Measurements from ENCODE around the gene SLC40A1.

The SLC40A1 gene

GRCh38 chr2:189599245-189599644 is 18.7 kb upstream of the SLC40A1 start:
- no CpG with 5 or more reads among the region's 1 CpG for whole genome bisulfite sequencing (ENCODE audit: insufficient coverage, insufficient read length)
- Histone ChIP-seq H3K27me3 (ENCODE audit: control insufficient read depth, insufficient read depth, low read length) (no peaks in the 10 kb centered on the region), H3K27ac (ENCODE audit: low read length) (no peak overlapping the region), H3K4me1 (ENCODE audit: control insufficient read depth, insufficient read depth, low read length) (no peaks in the 10 kb centered on the region), H3K36me3 (ENCODE audit: control insufficient read depth, insufficient read depth, low read length) (no peaks in the 10 kb centered on the region), H3K9me3 (ENCODE audit: control insufficient read depth, insufficient read depth, low read length) (no peaks in the 10 kb centered on the region), H3K4me3 (ENCODE audit: low read length) (no peak overlapping the region)
- DNase-seq (ENCODE audit: low read depth, low spot score): no peak

GRCh38 chr2:189595417-189595816 is 14.8 kb upstream of the SLC40A1 start:
- no CpG with 5 or more reads among the region's 3 CpGs for WGBS (ENCODE audit: insufficient coverage, insufficient read length)
- Histone ChIP-seq H3K9me3 (ENCODE audit: control insufficient read depth, insufficient read depth, low read length) (no peaks in the 10 kb centered on the region), H3K27me3 (ENCODE audit: control insufficient read depth, insufficient read depth, low read length) (no peaks in the 10 kb centered on the region), H3K4me1 (ENCODE audit: control insufficient read depth, insufficient read depth, low read length) (no peaks in the 10 kb centered on the region), H3K4me3 (ENCODE audit: low read length) (no peak overlapping the region), H3K27ac (ENCODE audit: low read length) (no peak overlapping the region), H3K36me3 (ENCODE audit: control insufficient read depth, insufficient read depth, low read length) (no peaks in the 10 kb centered on the region)
- no peak for DNase-seq (ENCODE audit: low read depth, low spot score)

- no peaks in the 10 kb centered on the region for H3K36me3 ChIP-seq (ENCODE audit: control insufficient read depth, insufficient read depth, low read length)
- no peaks in the 10 kb centered on the region for H3K9me3 ChIP-seq (ENCODE audit: control insufficient read depth, insufficient read depth, low read length)
- no CpG with 5 or more reads among the region's 2 CpGs for WGBS (ENCODE audit: insufficient coverage, insufficient read length)
- no peak overlapping the region for H3K27ac ChIP-seq (ENCODE audit: low read length)
- DNase-seq (ENCODE audit: low read depth, low spot score): no peak
- no peak overlapping the region for H3K4me3 ChIP-seq (ENCODE audit: low read length)
- H3K4me1 ChIP-seq (ENCODE audit: control insufficient read depth, insufficient read depth, low read length): no peaks in the 10 kb centered on the region
- H3K27me3 ChIP-seq (ENCODE audit: control insufficient read depth, insufficient read depth, low read length): no peaks in the 10 kb centered on the region
These were observed 13.7 kb upstream of the SLC40A1 start for GRCh38 chr2:189594305-189594704.

GRCh38 chr2:189593115-189593514 is 12.5 kb upstream of the SLC40A1 start:
- WGBS (ENCODE audit: insufficient coverage, insufficient read length): no CpG with 5 or more reads among the region's 3 CpGs
- no peak for DNase-seq (ENCODE audit: low read depth, low spot score)
- no peaks in the 10 kb centered on the region for H3K36me3 ChIP-seq (ENCODE audit: control insufficient read depth, insufficient read depth, low read length)

GRCh38 chr2:189592353-189592984 is 11.9 kb upstream of the SLC40A1 start:
- Histone ChIP-seq H3K4me3 (ENCODE audit: low read length) (no peak overlapping the region), H3K27me3 (ENCODE audit: control insufficient read depth, insufficient read depth, low read length) (no peaks in the 10 kb centered on the region), H3K4me1 (ENCODE audit: control insufficient read depth, insufficient read depth, low read length) (no peaks in the 10 kb centered on the region), H3K27ac (ENCODE audit: low read length) (no peak overlapping the region), H3K9me3 (ENCODE audit: control insufficient read depth, insufficient read depth, low read length) (no peaks in the 10 kb centered on the region), H3K36me3 (ENCODE audit: control insufficient read depth, insufficient read depth, low read length) (no peaks in the 10 kb centered on the region)
- DNase-seq (ENCODE audit: low read depth, low spot score): no peak
- no CpG with 5 or more reads among the region's 1 CpG for WGBS (ENCODE audit: insufficient coverage, insufficient read length)

More at GRCh38 chr2:189593115-189593514, 12.5 kb upstream of the SLC40A1 start:
- Histone ChIP-seq H3K27ac (ENCODE audit: low read length) (no peak overlapping the region), H3K4me3 (ENCODE audit: low read length) (no peak overlapping the region), H3K4me1 (ENCODE audit: control insufficient read depth, insufficient read depth, low read length) (no peaks in the 10 kb centered on the region), H3K9me3 (ENCODE audit: control insufficient read depth, insufficient read depth, low read length) (no peaks in the 10 kb centered on the region), H3K27me3 (ENCODE audit: control insufficient read depth, insufficient read depth, low read length) (no peaks in the 10 kb centered on the region)

GRCh38 chr2:189587780-189588179 is 7.2 kb upstream of the SLC40A1 start:
- Histone ChIP-seq H3K9me3 (ENCODE audit: control insufficient read depth, insufficient read depth, low read length) (no peaks in the 10 kb centered on the region), H3K4me1 (ENCODE audit: control insufficient read depth, insufficient read depth, low read length) (no peaks in the 10 kb centered on the region), H3K4me3 (ENCODE audit: low read length) (no peak overlapping the region), H3K27me3 (ENCODE audit: control insufficient read depth, insufficient read depth, low read length) (peaks cover 11% of the 10 kb centered on the region), H3K36me3 (ENCODE audit: control insufficient read depth, insufficient read depth, low read length) (no peaks in the 10 kb centered on the region), H3K27ac (ENCODE audit: low read length) (no peak overlapping the region)
- WGBS (ENCODE audit: insufficient coverage, insufficient read length): no CpG with 5 or more reads among the region's 4 CpGs
- DNase-seq (ENCODE audit: low read depth, low spot score): no peak

GRCh38 chr2:189585226-189585756 is 4.7 kb upstream of the SLC40A1 start:
- Histone ChIP-seq H3K27me3 (ENCODE audit: control insufficient read depth, insufficient read depth, low read length) (peaks cover 30% of the 10 kb centered on the region), H3K36me3 (ENCODE audit: control insufficient read depth, insufficient read depth, low read length) (no peaks in the 10 kb centered on the region), H3K9me3 (ENCODE audit: control insufficient read depth, insufficient read depth, low read length) (no peaks in the 10 kb centered on the region), H3K27ac (ENCODE audit: low read length) (no peak overlapping the region), H3K4me3 (ENCODE audit: low read length) (no peak overlapping the region), H3K4me1 (ENCODE audit: control insufficient read depth, insufficient read depth, low read length) (peaks cover 3% of the 10 kb centered on the region; the same call in 1 of the 2 replicates)
- no CpG with 5 or more reads among the region's 4 CpGs for WGBS (ENCODE audit: insufficient coverage, insufficient read length)
- no peak for DNase-seq (ENCODE audit: low read depth, low spot score)

GRCh38 chr2:189584686-189585085 is 4.1 kb upstream of the SLC40A1 start:
- peaks cover 36% of the 10 kb centered on the region for H3K27me3 ChIP-seq (ENCODE audit: control insufficient read depth, insufficient read depth, low read length)

GRCh38 chr2:189583227-189584198 is 2.9 kb upstream of the SLC40A1 start:
- H3K4me3 ChIP-seq (ENCODE audit: low read length): no peak overlapping the region
- H3K36me3 ChIP-seq (ENCODE audit: control insufficient read depth, insufficient read depth, low read length): no peaks in the 10 kb centered on the region
- H3K27ac ChIP-seq (ENCODE audit: low read length): no peak overlapping the region
- WGBS (ENCODE audit: insufficient coverage, insufficient read length): no CpG with 5 or more reads among the region's 5 CpGs
- H3K9me3 ChIP-seq (ENCODE audit: control insufficient read depth, insufficient read depth, low read length): no peaks in the 10 kb centered on the region
- DNase-seq (ENCODE audit: low read depth, low spot score): no peak
- H3K27me3 ChIP-seq (ENCODE audit: control insufficient read depth, insufficient read depth, low read length): peaks cover 40% of the 10 kb centered on the region
- H3K4me1 ChIP-seq (ENCODE audit: control insufficient read depth, insufficient read depth, low read length): peaks cover 4% of the 10 kb centered on the region; the same call in 1 of the 2 replicates

More at GRCh38 chr2:189584686-189585085, 4.1 kb upstream of the SLC40A1 start:
- no peaks in the 10 kb centered on the region for H3K36me3 ChIP-seq (ENCODE audit: control insufficient read depth, insufficient read depth, low read length)
- H3K4me3 ChIP-seq (ENCODE audit: low read length): no peak overlapping the region
- H3K27ac ChIP-seq (ENCODE audit: low read length): no peak overlapping the region
- no peaks in the 10 kb centered on the region for H3K9me3 ChIP-seq (ENCODE audit: control insufficient read depth, insufficient read depth, low read length)
- no peak for DNase-seq (ENCODE audit: low read depth, low spot score)
- H3K4me1 ChIP-seq (ENCODE audit: control insufficient read depth, insufficient read depth, low read length): peaks cover 4% of the 10 kb centered on the region; the same call in 1 of the 2 replicates

- no peaks in the 10 kb centered on the region for H3K36me3 ChIP-seq (ENCODE audit: control insufficient read depth, insufficient read depth, low read length)
- DNase-seq (ENCODE audit: low read depth, low spot score): no peak
- peaks cover 45% of the 10 kb centered on the region for H3K27me3 ChIP-seq (ENCODE audit: control insufficient read depth, insufficient read depth, low read length)
- no peak overlapping the region for H3K27ac ChIP-seq (ENCODE audit: low read length)
- H3K4me1 ChIP-seq (ENCODE audit: control insufficient read depth, insufficient read depth, low read length): peaks cover 4% of the 10 kb centered on the region; the same call in 1 of the 2 replicates
- H3K9me3 ChIP-seq (ENCODE audit: control insufficient read depth, insufficient read depth, low read length): no peaks in the 10 kb centered on the region
- WGBS (ENCODE audit: insufficient coverage, insufficient read length): no CpG with 5 or more reads among the region's 2 CpGs
- H3K4me3 ChIP-seq (ENCODE audit: low read length): no peak overlapping the region
These were observed 2.2 kb upstream of the SLC40A1 start for GRCh38 chr2:189582809-189583192.

All from iPS DF 6.9 (cell line).